ENCODE measurements around the gene TPRN. TPM values are rescaled to one million over a fixed set of nuclear protein-coding genes. Genes with fewer than 3 reads are reported as not detected.
A peak's percentile ranks its signal among the peaks of the same experiment; 100 is the strongest.

TPRN gene
- total RNA-seq, 1 experiment from 2014 or later = 43.1 TPM

DNA sequence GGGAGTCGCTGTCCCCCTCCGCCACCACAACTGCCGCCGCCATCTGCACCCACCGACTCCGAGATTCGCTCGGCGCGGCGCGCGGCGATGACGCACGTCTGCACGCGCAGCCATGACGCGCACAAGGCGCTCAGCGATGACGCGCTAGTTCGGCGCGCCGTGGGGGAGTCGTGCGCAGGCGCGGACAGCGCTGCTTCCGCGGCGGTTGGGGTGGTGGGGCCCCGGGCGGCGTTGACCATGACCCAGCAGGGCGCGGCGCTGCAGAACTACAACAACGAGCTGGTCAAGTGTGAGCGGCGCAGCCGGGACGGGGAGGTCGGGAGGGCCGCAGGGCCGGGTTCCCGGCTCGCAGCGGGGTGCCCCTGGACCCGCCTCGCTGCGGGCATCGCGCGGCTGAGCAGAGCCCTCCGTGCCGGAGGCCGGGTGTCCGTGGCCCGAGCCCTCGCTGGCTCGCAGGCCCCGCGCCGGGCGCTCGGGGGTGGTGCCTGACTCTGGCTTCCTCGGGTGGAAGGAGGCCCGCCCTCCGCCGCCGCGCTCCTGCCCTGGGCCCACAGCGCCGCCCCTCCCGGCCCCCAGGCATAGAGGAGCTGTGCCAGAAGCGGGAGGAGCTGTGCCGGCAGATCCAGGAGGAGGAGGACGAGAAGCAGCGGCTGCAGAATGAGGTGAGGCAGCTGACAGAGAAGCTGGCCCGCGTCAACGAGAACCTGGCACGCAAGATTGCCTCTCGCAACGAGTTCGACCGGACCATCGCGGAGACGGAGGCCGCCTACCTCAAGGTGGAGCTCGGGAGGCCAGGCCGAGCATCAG is 11.8 kb downstream of the TPRN start, which contains the start of the genes ANAPC2 and SSNA1 (continued):
- TF ChIP-seq, protein P1, sequence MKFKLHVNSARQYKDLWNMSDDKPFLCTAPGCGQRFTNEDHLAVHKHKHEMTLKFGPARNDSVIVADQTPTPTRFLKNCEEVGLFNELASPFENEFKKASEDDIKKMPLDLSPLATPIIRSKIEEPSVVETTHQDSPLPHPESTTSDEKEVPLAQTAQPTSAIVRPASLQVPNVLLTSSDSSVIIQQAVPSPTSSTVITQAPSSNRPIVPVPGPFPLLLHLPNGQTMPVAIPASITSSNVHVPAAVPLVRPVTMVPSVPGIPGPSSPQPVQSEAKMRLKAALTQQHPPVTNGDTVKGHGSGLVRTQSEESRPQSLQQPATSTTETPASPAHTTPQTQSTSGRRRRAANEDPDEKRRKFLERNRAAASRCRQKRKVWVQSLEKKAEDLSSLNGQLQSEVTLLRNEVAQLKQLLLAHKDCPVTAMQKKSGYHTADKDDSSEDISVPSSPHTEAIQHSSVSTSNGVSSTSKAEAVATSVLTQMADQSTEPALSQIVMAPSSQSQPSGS (CRISPR knock-in tag; IDR thresholded peaks at IDR 0.05; ENCODE audit: borderline replicate concordance, low read depth) = no peak
- TF ChIP-seq CREB1 (CRISPR knock-in tag; IDR thresholded peaks at IDR 0.05) (peak; percentile 100), ZMAT4 (CRISPR knock-in tag; IDR thresholded peaks at IDR 0.05) (no peak), GABPB1 (CRISPR knock-in tag; IDR thresholded peaks at IDR 0.05) (peak; percentile 37; the same call in 1 of the 2 replicates)

GRCh38 chr9:137188086-137188489 is 12.5 kb downstream of the TPRN start:
- Mint-ChIP-seq H3K4me3 (peak overlapping the region; percentile 91), H3K36me3 (peaks cover 6% of the 10 kb centered on the region), H3K4me1 (peaks cover 20% of the 10 kb centered on the region), H3K27ac (peak overlapping the region; percentile 86), H3K9me3 (no peaks in the 10 kb centered on the region), H3K27me3 (ENCODE audit: low read depth) (no peaks in the 10 kb centered on the region; the same call in 1 of the 2 replicates)
- DNase-seq (ENCODE audit: low spot score) = no peak
- TF ChIP-seq NR2C2 (CRISPR knock-in tag; IDR thresholded peaks at IDR 0.05) = no peak
- peak; percentile 64 for TF ChIP-seq SMAD3 (CRISPR knock-in tag; IDR thresholded peaks at IDR 0.05; ENCODE audit: borderline replicate concordance)
- TF ChIP-seq, protein P2, sequence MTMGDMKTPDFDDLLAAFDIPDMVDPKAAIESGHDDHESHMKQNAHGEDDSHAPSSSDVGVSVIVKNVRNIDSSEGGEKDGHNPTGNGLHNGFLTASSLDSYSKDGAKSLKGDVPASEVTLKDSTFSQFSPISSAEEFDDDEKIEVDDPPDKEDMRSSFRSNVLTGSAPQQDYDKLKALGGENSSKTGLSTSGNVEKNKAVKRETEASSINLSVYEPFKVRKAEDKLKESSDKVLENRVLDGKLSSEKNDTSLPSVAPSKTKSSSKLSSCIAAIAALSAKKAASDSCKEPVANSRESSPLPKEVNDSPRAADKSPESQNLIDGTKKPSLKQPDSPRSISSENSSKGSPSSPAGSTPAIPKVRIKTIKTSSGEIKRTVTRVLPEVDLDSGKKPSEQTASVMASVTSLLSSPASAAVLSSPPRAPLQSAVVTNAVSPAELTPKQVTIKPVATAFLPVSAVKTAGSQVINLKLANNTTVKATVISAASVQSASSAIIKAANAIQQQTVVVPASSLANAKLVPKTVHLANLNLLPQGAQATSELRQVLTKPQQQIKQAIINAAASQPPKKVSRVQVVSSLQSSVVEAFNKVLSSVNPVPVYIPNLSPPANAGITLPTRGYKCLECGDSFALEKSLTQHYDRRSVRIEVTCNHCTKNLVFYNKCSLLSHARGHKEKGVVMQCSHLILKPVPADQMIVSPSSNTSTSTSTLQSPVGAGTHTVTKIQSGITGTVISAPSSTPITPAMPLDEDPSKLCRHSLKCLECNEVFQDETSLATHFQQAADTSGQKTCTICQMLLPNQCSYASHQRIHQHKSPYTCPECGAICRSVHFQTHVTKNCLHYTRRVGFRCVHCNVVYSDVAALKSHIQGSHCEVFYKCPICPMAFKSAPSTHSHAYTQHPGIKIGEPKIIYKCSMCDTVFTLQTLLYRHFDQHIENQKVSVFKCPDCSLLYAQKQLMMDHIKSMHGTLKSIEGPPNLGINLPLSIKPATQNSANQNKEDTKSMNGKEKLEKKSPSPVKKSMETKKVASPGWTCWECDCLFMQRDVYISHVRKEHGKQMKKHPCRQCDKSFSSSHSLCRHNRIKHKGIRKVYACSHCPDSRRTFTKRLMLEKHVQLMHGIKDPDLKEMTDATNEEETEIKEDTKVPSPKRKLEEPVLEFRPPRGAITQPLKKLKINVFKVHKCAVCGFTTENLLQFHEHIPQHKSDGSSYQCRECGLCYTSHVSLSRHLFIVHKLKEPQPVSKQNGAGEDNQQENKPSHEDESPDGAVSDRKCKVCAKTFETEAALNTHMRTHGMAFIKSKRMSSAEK (CRISPR knock-in tag; IDR thresholded peaks at IDR 0.05; ENCODE audit: borderline replicate concordance) = no peak
- ChIA-PET POLR2A (interaction anchor here (0.6 to 2.0 kb wide), 2 partner anchors 13 to 15 kb away, joined by 6 to 13 read pairs; partner anchors contain the start of gene TPRN), CTCF (interaction anchor here (0.6 to 3.2 kb wide), 10 partner anchors 11 to 404 kb away, joined by 3 to 24 read pairs (median 6); partner anchors contain the start of genes CYSRT1, RNF224 and TPRN)
- ATAC-seq = peak; percentile 4; the same call in 1 of the 2 replicates

DNA sequence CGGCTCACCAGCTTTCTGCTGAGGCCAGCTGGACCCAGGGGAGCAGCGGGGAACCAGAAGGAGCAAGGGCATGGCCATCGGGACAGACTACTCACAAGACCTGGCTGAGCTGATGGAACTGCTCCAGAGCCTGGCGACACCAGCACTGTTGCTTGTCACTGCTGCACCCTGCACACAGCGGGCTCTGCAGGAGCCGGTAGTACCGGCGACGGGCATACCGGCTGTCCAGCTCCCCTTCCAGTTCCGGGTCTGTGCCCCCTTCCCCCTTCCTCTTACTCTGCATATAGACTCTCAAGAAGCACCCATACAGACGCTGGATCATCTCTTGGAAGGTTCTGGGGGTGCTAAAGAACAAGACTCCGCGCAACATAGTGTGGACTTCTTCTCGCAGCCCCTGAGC is 13.2 kb downstream of the TPRN start:
- H3K27ac Mint-ChIP-seq = peak overlapping the region; percentile 86
- H3K36me3 Mint-ChIP-seq = peaks cover 6% of the 10 kb centered on the region
- POLR2A ChIA-PET = interaction anchor here (0.6 to 2.0 kb wide), 2 partner anchors 13 to 16 kb away, joined by 6 to 13 read pairs; partner anchors contain the start of gene TPRN
- DNase-seq (ENCODE audit: low spot score) = no peak
- no peaks in the 10 kb centered on the region for H3K9me3 Mint-ChIP-seq
- H3K4me1 Mint-ChIP-seq = peaks cover 20% of the 10 kb centered on the region
- TF ChIP-seq ZNF423 (CRISPR knock-in tag; IDR thresholded peaks at IDR 0.05) (no peak), FOXJ3 (CRISPR knock-in tag; IDR thresholded peaks at IDR 0.05; ENCODE audit: borderline replicate concordance) (no peak), GABPB1 (CRISPR knock-in tag; IDR thresholded peaks at IDR 0.05) (no peak), RORB (CRISPR knock-in tag; IDR thresholded peaks at IDR 0.05) (no peak), CREM (CRISPR knock-in tag; IDR thresholded peaks at IDR 0.05) (no peak), ZMAT4 (CRISPR knock-in tag; IDR thresholded peaks at IDR 0.05) (no peak), NR3C1 (CRISPR knock-in tag; conservative IDR thresholded peaks at IDR 0.05; ENCODE audit: low read depth) (no peak), SMAD3 (CRISPR knock-in tag; IDR thresholded peaks at IDR 0.05; ENCODE audit: borderline replicate concordance) (no peak)
- TF ChIP-seq, protein P3, sequence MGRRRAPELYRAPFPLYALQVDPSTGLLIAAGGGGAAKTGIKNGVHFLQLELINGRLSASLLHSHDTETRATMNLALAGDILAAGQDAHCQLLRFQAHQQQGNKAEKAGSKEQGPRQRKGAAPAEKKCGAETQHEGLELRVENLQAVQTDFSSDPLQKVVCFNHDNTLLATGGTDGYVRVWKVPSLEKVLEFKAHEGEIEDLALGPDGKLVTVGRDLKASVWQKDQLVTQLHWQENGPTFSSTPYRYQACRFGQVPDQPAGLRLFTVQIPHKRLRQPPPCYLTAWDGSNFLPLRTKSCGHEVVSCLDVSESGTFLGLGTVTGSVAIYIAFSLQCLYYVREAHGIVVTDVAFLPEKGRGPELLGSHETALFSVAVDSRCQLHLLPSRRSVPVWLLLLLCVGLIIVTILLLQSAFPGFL (CRISPR knock-in tag; IDR thresholded peaks at IDR 0.05; ENCODE audit: borderline replicate concordance) = no peak
- no peak for ATAC-seq
- no peaks in the 10 kb centered on the region; the same call in 1 of the 2 replicates for H3K27me3 Mint-ChIP-seq (ENCODE audit: low read depth)
- H3K4me3 Mint-ChIP-seq = peak overlapping the region; percentile 91
- CTCF ChIA-PET = interaction anchor here (1.0 to 1.8 kb wide), 3 partner anchors 11 to 58 kb away, joined by 3 to 6 read pairs (median 5); no protein-coding TSS in a partner anchor

All from WTC11 (cell line).